CD4-positive, alpha-beta T cell treated with Interleukin-10 for 1 hour (primary cell): ENCODE results near the gene UBE2J2.

ENCODE experiments used
- DNase-seq: peaks from one replicate; pipeline ENCODE4 v3.0.0-alpha.2; 2020

The UBE2J2 gene

GRCh38 chr1:1237874-1238701 is 35.6 kb downstream of the UBE2J2 start:
- no peak for DNase-seq

DNA sequence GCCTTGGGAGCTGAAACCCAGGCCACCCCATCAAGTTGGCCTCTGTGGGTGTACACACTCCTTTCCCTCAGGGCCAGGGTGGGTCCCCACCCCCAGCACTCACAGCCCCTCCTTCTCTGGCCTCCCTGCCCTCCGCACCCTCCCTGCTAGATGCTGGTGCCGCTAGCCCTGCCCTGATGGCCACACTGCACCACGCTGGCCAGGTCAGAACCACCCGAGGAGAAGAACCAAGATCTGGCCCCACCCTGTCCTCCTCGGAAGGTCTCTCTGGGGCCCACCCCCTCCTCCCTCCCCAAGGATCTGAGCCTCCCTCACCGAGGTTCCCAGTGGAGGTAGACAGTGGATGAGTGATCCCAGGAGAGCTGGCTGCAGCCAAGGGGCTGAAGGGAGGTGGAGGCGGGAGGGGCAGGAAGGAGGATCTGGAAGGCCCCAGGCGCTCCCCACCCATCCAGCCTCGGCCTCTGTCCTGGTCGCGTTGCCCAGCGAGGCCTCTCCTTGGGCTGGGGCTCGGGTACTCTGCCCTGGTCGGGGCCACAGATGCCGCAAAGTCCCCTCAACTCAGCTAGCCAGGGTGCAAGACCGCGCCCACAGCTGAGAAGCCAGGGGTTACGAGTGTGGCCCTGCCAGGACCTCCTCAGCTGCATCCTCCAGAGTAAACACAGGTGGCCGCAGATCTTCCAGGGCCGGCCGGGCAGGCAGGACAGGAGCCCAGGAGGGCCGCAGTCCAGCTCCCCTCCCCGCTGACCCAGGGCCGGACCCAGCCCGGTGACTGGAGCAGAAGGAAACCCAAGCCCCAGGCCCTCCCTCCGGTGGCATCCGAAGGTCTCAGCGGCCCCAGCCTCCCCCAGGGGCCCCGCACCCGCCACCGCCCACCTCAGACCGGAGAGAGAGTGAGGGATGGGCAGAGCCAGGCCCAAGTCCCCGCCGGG is 36.4 kb downstream of the UBE2J2 start:
- DNase-seq = no peak

- no peak for DNase-seq
Observed at GRCh38 chr1:1236176-1236763, 37.4 kb downstream of the UBE2J2 start.

- no peak for DNase-seq
Observed at GRCh38 chr1:1235016-1235744, 38.5 kb downstream of the UBE2J2 start.

DNA sequence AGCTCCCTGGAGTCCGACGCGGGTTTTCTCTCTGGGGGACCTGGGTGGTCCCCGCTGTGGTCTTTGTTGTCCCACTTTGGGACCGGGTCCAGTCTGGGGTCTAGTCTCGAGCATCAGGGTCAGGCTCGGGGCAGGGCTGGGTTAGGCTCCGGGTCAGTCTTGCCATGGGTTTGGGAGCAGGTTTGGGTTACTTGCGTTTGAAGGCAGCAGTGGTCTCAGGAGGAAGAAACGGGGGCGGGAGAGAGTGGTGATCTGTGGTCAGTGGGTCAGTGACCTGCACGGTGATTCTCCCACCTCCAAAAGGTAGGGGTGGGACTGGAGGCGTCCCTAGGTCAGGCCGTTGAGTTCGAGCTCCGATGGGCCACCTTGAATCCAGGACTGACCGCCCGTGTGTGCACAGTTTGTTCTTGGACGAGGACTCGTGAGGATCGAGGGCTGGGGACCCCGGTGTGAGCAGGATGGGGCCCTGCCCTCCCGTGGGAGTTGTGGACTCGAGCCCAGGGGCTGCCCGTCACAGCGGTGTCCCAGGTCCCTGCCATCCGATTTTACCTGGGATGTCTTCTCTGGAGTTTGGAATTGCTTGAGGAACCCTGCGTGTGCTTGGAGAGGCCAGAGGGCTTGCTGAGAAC is 39.4 kb downstream of the UBE2J2 start:
- no peak for DNase-seq

DNA sequence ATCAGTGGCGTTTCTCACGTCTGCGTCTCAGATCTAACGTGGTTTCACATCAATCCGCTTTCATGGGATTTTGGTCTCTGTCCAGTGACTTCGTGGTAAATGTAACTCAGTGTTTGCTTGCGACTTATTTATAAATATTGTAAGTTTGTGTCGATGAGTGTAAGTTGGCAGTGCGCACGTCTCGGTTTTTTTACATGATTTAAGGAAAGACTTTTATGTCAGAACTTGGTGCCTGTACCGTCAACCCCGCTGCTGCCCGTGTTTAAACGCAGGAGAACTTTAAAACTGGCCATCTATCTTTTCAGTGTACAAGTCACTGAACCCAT is 40.1 kb downstream of the UBE2J2 start:
- DNase-seq = no peak

GRCh38 chr1:1232796-1233566 is 40.7 kb downstream of the UBE2J2 start:
- no peak for DNase-seq

DNA sequence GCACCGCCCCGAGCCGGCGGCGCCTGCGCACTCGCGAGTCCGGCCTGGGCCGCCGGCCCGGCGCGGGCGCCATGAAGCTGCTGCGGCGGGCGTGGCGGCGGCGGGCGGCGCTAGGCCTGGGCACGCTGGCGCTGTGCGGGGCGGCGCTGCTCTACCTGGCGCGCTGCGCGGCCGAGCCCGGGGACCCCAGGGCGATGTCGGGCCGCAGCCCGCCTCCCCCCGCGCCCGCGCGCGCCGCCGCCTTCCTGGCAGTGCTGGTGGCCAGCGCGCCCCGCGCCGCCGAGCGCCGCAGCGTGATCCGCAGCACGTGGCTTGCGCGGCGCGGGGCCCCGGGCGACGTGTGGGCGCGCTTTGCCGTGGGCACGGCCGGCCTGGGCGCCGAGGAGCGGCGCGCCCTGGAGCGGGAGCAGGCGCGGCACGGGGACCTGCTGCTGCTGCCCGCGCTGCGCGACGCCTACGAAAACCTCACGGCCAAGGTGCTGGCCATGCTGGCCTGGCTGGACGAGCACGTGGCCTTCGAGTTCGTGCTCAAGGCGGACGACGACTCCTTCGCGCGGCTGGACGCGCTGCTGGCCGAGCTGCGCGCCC is 41.4 kb downstream of the UBE2J2 start, which contains the start of gene B3GALT6:
B3GALT6 (plus strand) TSS at position 30 of the 588 bp plus-strand sequence; CDS start at position 72, 42 bp downstream.
- DNase-seq = no peak

DNA sequence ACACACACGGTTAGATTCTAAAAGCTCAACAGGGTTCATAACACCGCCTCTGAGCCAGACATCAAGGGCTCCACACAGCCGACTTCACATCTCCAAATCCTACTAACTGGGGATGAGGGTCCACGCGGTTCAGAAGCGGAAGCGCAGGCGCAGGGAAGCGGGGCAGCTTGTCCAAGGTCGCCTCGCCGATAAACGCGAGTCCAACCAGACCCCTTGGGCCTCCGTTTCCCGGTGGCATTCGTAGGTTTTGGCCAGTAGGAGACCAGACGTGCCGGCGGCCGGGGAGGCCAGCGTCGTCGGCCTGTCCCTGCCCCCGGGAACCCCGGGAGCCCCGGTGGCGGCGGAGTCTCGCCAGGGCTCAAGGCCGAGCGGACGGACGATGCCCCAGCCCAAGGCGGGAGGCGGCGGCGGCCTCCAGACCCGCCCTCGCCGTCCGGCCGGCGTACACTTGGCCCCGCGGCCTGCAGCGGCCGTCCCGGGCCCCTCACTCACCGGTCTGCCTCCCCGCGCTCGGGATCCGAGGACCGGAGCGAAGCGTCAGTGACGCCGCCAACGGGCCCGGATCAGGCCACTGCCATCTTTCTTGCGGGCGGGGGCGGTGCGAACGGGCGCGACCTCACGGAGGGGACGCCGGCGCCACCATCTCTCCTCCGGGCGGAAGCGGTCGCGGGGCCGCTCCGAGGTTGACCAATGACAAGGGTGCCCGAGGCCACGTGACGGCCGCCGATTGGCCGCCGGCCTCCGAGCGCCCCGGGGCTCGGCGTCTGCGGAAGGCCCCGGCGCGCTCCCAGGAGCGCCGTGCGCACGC is 42.0 kb downstream of the UBE2J2 start, which contains the start of gene SDF4:
SDF4 (minus strand) TSS at position 602 of the 808 bp plus-strand sequence. CDS start 3,229 bp downstream, outside the sequence.
- peak; percentile 97 for DNase-seq

DNA sequence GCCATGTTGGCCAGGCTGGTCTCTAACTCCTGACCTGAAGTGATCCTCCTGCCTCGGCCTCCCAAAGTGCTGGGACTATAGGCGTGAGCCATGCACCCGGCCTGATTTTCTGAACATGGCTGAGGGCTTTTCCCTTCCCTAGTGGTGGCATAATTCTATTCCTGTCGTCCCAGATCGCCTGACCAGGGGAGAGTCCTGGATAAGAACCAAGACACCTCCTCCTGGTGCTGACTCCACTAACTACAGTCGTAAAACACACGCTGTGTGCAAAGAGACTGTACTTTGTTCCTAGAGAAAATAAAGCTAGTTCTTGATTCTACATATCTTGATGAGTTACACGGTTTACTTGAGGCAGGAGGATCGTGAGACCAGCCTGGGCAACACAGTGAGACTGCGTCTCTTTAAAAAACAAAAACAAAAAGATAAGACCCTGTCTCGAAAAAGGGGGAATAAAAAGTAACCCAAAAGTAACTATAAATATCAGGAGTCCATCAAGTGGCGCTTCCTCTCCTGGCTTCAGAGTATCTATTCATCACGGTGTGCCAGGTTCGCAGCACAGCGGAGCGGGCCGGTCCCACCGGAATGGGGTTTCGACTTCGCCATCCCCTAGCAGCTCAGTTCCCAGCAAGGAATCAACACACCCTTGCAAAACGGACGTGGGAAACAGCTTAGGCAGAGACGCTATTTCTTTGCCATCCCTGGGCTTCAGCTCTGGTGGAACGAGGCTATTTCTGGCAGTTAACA is 42.8 kb downstream of the UBE2J2 start:
- no peak for DNase-seq

GRCh38 chr1:1229770-1230169 is 43.9 kb downstream of the UBE2J2 start:
- DNase-seq = no peak

DNA sequence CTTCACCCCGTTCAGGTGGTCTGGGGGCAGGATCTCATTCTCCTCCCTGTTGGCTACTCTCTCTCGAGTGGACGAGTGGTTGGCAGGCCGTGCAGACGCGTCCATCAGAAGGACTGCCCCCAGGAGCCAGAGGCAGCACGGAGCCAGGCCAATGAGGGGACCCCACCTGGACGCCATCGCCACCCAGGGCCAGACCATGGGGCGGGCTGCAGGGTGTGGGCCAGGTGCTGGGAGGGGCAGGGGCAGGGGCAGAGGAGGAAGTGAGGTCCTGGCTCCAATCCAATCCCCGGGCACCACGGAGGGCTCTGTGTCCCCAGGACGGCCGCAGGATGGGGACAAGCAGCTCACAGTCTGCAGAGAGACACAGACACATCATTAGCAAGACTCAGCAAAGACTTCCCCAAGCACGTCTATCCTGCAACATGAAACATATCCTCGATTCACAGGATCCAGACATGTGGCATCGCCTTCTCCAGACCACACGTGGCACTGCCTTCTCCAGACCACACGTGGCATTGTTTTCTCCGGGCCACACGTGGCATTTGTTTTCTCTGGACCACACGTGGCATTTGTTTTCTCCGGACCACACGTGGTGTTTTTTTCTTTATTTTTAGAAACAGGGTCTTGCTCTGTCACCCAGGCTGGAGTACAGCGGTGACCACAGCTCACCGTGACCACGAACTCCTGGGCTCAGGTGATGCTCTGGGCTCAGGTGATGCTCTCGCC is 44.9 kb downstream of the UBE2J2 start:
- DNase-seq = no peak

DNA sequence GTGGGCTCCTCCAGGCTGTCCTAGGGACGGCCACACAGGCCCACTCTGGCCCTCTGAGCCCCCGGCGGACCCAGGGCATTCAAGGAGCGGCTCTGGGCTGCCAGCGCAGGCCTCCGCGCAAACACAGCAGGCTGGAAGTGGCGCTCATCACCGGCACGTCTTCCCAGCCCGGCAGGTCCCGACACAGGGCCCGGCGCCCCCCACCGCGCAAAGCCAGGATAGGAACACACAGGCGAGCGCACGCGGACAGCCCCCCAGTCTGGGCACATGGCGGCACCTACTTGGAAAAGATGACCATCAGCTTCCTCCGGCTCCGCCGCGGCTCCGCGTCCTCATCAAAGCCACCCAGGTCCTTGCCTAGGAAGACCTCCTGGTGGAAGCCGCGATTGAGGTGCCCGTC is 45.5 kb downstream of the UBE2J2 start:
- DNase-seq = no peak

GRCh38 chr1:1227386-1227785 is 46.3 kb downstream of the UBE2J2 start:
- DNase-seq = no peak

DNA sequence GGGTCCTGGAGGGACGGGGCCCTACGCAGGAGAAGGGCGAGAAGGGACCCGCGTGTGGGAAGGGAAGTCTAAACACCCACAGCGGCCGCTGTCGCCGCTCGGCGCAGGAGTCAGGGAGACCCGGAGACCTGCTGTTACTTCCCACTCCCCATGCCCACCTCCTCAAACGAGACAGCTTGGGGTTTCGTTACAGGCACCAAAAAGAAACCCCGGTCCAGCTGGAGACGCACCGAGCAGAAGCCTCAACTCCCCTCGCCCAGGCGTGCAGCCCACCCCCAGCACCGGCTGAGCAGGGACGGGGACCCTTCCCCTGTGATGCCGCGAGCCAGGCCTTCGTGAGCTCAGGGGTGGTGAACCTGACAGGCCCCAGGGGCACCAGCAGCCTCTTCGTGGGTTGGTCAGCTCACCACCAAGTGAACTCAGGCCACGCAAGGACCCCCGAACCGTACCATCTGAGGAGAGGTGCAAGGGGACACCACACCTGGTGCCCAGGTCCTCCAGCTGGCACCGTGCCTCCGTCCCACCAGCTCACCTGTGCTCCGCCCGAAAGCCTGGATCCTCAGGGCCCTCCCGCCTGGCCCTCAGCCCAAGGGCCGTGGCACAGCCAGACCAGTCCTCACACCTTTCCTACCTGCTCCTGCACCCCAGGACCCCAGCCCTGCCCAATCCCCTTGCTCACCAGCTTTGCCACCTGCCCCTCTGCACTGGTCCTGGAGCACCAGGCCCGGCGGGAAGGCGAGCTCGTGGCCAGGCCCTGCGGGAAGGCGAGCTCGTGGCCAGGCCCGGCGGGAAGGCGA is 46.9 kb downstream of the UBE2J2 start:
- no peak for DNase-seq

DNA sequence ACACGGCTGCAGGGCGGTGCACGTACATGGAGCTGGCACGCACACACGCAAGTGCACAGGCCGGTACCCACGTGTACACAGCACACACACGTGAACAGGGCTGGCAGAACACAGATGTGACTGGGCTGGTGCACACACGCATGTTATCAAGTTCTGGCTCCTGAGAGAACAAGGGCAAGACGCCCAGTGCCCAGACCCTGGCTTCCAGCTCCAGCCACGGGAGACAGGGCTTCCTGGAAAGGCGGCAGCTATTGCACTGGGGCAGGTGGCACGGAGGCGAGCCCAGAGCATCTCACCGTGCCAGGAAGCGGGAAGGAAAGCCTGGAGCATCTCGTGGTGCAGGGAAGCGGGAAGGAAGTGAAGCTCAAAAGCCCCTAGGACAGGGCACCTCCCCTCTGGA is 47.7 kb downstream of the UBE2J2 start:
- no peak for DNase-seq

- DNase-seq = no peak
Observed at GRCh38 chr1:1225238-1225845, 48.3 kb downstream of the UBE2J2 start.
